ENCODE measurements around the gene PRKCH.
A peak's percentile ranks its signal among the peaks of the same experiment; 100 is the strongest.

PRKCH gene

DNA sequence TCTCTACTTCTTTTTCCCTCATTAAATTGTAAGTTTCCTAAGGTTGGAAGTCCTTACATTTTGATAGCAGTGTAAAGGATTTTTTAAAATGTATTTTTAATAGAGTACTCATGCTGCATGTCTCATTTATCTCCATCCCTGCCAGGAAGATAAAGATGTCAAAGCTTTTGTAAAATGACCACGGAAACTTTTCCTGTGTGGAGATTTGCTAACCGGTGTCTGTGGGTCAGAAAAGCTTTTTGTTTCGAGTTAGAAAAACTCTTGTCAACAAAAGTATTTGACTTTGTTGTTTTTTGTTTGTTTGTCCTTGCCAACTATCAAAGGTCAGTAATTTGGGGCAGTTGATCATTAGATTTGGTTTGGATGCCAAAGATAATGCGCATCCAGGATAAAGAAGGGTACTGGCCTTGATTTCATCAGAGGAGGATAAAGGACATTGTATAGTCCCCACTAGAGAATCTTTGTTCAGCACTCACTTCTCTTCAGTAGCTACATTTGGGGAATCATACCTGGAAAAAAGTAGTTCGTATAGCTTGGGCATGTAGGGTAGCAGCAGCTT, 217.2 kb downstream of the PRKCH start:
- no peak for DNase-seq

DNA sequence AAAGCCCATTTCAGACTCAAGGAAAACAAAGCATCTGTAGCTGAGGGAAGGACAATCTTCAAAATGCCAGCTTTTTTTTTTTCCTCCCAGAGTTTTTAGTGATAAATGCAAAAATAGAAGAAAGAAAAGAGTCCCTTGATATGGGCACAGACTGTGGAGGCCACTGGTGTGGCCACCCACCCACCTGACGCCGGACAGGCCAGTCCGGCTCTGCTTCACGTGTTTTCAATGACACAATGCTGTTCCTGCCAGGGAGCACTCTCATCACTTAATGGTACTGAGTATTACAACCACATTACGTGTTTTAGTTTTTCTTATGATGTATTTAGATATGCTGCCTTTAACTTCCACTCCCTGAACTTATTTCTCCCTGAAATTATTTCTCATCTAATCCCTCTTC, 218.3 kb downstream of the PRKCH start:
- no peak for DNase-seq

DNA sequence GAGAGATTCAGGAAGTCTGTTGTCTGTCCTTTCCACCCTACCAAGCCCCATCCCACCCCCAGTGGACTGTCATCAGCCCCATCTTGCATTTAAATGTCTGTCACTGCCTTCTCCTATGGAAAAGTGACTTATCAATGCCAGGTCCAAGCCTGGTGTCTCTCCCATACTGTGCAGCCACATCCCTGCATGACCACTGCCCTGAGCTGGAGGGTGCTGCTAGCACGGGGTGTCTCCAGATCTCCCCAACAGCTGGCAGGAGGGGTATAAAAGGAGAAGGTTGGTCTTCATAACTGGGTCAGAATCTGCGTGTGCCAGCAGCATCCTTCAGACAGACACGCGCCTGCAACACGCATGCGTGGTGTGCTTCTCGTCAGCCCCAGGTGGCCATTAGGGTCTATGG, 219.6 kb downstream of the PRKCH start:
- DNase-seq, result no peak

DNA sequence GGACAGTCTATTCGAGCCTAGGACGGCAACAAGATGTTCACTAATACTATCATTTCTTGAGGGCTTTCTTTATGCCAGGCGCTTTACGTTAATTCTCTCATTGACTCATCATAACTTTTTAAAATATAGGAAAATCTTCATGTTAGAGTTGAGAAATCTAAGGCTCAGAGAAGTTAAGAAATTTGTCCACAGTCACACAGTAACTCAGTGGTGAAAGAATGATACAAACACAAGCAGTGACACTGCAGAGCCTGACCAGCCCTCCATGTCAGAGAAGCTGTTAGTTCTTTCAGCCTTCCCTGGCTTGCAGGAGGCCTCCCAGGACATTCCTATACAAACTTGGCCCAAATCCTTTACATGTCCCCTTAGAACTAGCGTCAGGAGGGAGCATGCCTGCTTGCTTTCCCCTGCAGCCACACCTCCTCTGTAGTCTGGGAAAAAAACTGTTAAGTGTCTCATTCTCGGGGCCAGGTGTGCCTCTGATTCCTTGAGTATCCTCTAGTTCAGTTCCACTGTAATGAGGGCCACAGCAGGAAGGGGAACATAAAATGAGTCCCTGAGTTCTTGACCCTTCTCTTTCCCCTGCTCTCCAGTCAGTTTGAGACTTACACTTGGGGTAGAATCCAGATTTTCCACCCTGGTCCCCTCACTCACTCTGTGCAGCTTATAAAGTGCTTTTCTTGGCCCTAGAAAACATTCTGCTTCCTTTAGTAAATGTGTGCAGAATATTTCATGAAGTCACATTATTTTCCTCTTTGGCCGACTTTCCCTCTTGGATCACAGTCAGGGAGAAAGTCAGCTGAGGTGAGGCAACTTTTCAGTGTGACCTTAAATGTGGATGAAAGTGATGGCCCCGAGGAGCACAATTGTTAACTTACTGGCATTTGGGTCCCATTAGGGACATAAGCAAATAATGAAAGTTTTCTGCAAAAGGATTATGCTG, 221.7 kb downstream of the PRKCH start:
- DNase-seq, result no peak

DNA sequence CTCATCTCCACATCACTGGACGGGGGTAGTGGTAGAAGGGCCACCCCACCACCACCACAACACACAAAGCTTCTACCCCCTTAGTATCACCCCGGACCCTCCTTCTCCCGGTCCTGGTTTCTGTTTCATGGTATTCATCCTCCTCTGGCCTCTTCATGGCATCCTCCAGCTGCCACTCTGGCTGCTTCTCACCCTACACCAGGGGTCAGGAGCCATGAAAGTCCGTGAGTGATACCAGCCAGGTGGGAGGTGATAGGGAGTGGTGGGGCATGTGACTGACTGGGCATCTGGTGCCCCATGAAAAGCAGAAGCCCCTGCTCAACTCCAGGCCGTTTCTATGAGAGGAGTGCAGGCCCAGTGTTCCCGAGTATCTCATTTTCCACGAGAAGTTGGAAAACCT, 222.6 kb downstream of the PRKCH start:
- DNase-seq, result no peak

DNA sequence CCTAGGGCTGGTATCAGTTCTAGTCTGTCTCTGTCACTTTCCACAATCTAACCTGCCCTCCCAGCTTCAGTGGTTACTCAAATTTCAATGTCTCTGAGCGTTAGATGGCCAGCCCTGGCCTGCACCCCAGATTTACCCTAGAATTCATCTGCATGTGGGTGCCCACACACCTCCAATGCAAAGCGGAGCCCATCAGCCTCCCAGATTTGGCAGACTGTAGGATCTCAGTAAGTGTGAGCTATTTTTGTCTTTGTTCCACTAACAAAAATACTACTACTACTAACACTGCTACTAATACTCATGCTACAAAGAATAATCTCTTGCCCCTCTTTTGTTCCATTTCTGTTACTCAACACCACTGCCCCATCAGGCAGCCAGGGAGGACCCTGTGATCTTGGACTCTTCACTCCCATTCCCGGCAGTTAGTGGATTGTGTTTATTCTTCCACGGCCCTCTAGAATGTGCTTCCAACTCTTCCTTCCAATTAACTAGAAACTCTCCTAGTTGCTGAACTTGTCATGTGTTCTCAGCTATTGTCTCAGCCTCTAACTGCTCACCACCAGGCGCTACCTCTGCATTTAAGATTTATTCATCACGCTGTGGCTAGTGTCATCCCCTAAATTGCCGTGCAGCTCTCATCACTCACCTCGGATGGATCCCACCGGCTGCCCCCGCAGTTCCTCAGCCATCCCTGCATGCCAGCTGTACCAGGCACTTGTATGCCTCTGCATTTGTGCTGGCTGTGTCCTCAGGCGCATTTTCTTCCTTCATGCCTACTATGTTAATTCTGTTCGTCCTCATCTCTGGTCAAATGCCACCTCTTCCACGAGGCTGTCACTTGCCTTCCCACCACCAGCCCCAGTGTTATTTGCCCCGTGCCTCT, 223.3 kb downstream of the PRKCH start:
- DNase-seq, result no peak

DNA sequence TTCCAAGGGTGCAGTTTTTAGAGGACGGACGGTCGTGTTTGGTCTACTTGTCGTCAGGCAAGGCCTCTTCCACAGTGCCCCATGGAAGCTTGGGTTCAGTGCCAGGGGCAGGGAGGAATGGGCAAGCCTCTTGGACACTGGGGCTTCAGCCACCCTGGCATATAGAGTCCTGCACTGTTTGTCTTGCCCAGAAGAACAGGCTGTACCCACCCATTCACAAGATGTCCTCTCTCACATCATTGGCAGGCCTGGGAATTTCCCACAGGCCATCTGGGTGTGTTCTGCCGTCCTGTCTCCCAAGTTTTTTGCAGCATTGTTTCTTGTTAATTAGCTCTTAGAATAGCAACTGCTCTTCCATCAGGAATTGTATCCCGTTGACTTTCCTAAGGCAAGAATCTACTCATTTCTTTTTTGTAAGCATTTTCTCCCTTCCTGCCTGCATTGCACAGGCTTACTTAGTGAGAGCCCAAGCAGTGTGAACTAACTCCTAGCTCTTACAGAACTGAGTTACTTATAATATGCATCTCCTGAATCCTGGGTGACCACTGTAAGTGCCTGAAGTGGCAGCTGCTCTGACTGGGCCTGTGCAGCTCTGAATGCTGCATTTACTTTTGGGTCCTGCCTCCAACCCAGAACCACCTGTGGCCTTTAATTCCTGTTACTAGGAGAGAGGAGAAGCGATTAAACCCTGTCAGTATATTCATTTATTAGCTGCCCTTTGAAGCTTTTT, 224.5 kb downstream of the PRKCH start:
- DNase-seq, result no peak

GRCh38 chr14:61547186-61548069, 226.0 kb downstream of the PRKCH start:
- no peak for DNase-seq

DNA sequence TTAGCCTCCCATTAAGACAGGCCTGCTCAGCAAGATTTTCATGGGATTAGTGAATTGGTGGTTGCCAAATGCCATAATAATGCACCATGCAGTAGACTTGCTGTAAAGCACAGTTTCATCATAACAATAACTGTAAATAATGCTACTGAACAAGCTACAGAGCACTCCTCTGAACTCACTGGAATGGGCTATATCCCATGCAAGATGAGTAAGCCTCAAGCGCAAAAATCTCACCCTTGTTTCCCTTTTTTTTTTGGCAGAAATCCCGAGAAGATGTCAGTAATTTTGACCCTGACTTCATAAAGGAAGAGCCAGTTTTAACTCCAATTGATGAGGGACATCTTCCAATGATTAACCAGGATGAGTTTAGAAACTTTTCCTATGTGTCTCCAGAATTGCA, 228.0 kb downstream of the PRKCH start:
- DNase-seq, result no peak

GRCh38 chr14:61551384-61551783, 230.0 kb downstream of the PRKCH start:
- no peak for DNase-seq

DNA sequence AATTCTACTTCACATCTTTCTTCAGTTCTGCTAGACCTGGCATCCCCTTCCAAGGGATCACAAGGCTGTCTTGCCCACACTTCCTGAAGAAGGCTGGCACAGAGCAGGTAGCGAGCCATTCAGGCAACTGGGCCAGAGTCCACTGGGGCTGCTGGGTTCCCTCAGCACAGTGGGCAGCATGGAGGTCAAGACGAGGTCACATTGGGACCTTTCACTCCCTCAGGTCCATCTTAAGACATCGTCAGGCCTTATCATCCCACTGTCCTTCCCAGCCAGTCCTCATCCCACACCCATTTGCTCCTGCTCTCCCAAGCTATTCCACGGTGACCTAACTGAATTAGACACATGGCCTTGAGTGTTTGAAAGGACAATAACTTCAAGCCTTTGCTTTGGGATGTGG, 230.9 kb downstream of the PRKCH start:
- DNase-seq, result no peak

DNA sequence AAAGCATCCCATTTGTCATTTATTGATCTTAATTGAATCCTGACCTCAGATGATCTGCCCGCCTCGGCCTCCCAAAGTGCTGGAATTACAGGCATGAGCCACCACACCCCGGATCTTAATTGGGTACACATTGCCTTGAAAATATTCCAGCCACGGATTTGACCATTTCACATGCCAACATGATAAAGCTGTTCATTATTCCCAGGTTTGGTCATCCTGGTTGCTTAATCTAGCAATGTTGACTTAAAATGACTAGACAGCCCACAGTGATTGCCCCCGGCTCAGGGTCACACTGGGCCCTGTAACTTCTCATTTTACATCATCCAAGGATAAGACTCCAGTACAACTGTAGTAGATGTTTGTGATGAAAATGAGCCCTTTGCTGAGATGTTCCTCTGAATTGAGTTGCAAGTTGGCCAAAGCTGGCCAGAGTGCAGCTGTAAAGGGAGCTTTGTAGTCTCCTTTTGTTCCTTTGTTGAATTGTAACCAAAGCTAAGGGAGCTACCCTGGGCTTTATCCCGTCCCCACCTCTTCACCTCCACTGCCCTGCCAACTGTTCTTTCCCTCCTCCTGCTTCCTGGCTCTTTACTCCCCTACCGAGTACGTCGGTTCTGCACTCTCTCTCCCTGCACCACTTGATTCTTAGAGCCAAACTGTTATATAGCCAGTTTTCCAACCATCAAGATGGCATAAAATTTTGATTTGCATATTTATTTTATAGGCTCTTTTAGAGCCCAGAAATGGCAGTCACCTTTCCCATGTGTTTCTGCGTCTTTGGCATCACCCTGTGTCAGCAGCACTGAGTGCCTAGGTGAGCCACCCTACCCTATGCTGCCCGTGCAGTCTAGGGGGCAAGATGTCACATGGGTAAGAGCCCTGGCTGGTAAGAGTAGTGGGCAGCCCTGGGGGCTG, 232.6 kb downstream of the PRKCH start:
- DNase-seq, result no peak

- DNase-seq, result no peak
Measured at GRCh38 chr14:61555056-61555838, 233.9 kb downstream of the PRKCH start.

GRCh38 chr14:61556455-61556854, 235.1 kb downstream of the PRKCH start:
- DNase-seq, result no peak

GRCh38 chr14:61557262-61557661, 235.9 kb downstream of the PRKCH start:
- DNase-seq, result no peak

DNA sequence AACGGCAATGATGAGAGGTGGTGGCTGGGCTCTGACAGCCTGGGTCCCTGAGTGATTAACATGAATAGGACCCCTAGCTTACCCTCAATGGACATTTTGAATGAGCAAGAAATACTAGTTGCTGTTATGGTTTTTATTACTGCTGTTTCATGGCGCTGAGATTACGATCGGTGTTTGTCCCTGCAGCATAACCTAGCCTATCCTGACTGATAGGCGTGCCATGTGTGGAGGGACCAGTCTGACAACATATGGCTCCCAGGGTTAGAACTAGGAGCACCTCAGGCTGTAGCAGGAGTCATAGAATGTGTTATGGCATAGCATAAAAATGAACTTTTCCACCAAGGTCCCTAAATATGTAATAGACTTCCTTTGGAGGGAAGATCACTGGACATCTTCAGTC, 236.5 kb downstream of the PRKCH start:
- no peak for DNase-seq

GRCh38 chr14:61558271-61558670, 236.9 kb downstream of the PRKCH start:
- peak; percentile 73 for DNase-seq

GRCh38 chr14:61559641-61560201, 238.3 kb downstream of the PRKCH start:
- no peak for DNase-seq

- no peak for DNase-seq
Measured at GRCh38 chr14:61560323-61560722, 238.9 kb downstream of the PRKCH start.

Measured in NCI-H2171 (cell line).